Neural progenitor cell (in vitro differentiated cells): ENCODE results near the gene LMNB1. TPM values are rescaled to one million over a fixed set of nuclear protein-coding genes. Genes with fewer than 3 reads are reported as not detected.
"Not testable (repeated sequence)": the region's sequence is repeated elsewhere in the genome, so short reads cannot be mapped to it uniquely, and the experiment has no call there.

Source experiments
- DNase-seq: peaks from one replicate; pipeline ENCODE4 v3.0.0-alpha.2; 2016; ENCODE audit warnings: low spot score
- H2AFZ ChIP-seq: fragments of 200-600 bp; sonication (generic); replicated peaks from 2 replicates; pipeline ENCODE4 v1.6.1; 2016; ENCODE audit warnings: antibody characterized with exemption
- H3F3A ChIP-seq: fragments of 200-600 bp; sonication (generic); 2 replicates; pipeline ENCODE4 v1.6.1; 2016; ENCODE audit warnings: antibody characterized with exemption, low read depth
- H3K27ac ChIP-seq: fragments of 200-600 bp; sonication (generic); 2 replicates; pipeline ENCODE4 v1.5.1; 2016; ENCODE audit warnings: mild to moderate bottlenecking
- H3K27me3 ChIP-seq: fragments of 200-600 bp; sonication (generic); 2 replicates; pipeline ENCODE4 v1.6.1; 2016; ENCODE audit warnings: mild to moderate bottlenecking, moderate library complexity
- H3K36me3 ChIP-seq: fragments of 200-600 bp; sonication (generic); 2 replicates; pipeline ENCODE4 v1.5.1; 2016
- H3K4me1 ChIP-seq: fragments of 200-600 bp; sonication (generic); 2 replicates; pipeline ENCODE4 v1.6.1; 2016; ENCODE audit warnings: mixed run types
- H3K4me2 ChIP-seq: fragments of 200-600 bp; sonication (generic); 2 replicates; pipeline ENCODE4 v1.6.1; 2016
- H3K4me3 ChIP-seq: fragments of 200-600 bp; sonication (generic); 2 replicates; pipeline ENCODE4 v1.5.1; 2016
- H3K79me2 ChIP-seq: fragments of 200-600 bp; sonication (generic); 2 replicates; pipeline ENCODE4 v1.6.1; 2016; ENCODE audit warnings: low read depth
- H3K9ac ChIP-seq: fragments of 200-600 bp; sonication (generic); 2 replicates; pipeline ENCODE4 v1.6.1; 2016
- H3K9me3 ChIP-seq: fragments of 200-600 bp; sonication (generic); 2 replicates; pipeline ENCODE4 v1.5.1; 2016; ENCODE audit warnings: low read depth
- H4K20me1 ChIP-seq: fragments of 200-600 bp; sonication (generic); 2 replicates; pipeline ENCODE4 v1.6.1; 2016; ENCODE audit warnings: low read depth
- H3K27ac Mint-ChIP-seq: 3 replicates; pipeline ENCODE4 v1.8.0; 2021; ENCODE audit warnings: mixed read lengths
- H3K27me3 Mint-ChIP-seq: 2 replicates; pipeline ENCODE4 v1.8.0; 2022; ENCODE audit warnings: low read depth, mild to moderate bottlenecking, inconsistent platforms, moderate library complexity, mixed read lengths; ENCODE audit not compliant: insufficient read depth
- H3K36me3 Mint-ChIP-seq: 3 replicates; pipeline ENCODE4 v1.8.0; 2021; ENCODE audit warnings: mixed read lengths
- H3K4me1 Mint-ChIP-seq: 3 replicates; pipeline ENCODE4 v1.8.0; 2021; ENCODE audit warnings: mixed read lengths
- H3K4me3 Mint-ChIP-seq: 3 replicates; pipeline ENCODE4 v1.8.0; 2021; ENCODE audit warnings: mild to moderate bottlenecking, moderate library complexity, mixed read lengths
- H3K9me3 Mint-ChIP-seq: 3 replicates; pipeline ENCODE4 v1.8.0; 2020; ENCODE audit warnings: mixed read lengths
- CTCF ChIP-seq: fragments of 200-600 bp; sonication (generic); IDR thresholded peaks from 2 replicates; pipeline ENCODE4 v1.5.1; 2017; ENCODE audit warnings: antibody characterized with exemption, mild to moderate bottlenecking
- EZH2 ChIP-seq: fragments of 200-600 bp; sonication (generic); IDR thresholded peaks from 2 replicates; pipeline ENCODE4 v1.6.1; 2017; ENCODE audit warnings: antibody characterized with exemption, mild to moderate bottlenecking, moderate library complexity
- EZH2phosphoT487 ChIP-seq: fragments of 200-600 bp; sonication (generic); IDR thresholded peaks from 2 replicates; pipeline ENCODE4 v1.6.1; 2017; ENCODE audit warnings: antibody characterized with exemption
- total RNA-seq: library from RNA; depleted of rRNA; stranded (reverse); fragments of >200 nt; gene quantifications from 2 replicates; pipeline ENCODE4 v1.2.3, GENCODE V29; 2015; ENCODE audit warnings: low replicate concordance

Gene LMNB1
- total RNA-seq, 1 donor from 2014 or later, result 245 TPM

- Histone ChIP-seq H3K9ac (no peak overlapping the region), H3K4me1 (peaks cover 14% of the 10 kb centered on the region), H3K4me3 (no peak overlapping the region), H3K27ac (no peak overlapping the region), H3K79me2 (peaks cover 9% of the 10 kb centered on the region), H4K20me1 (peaks cover 32% of the 10 kb centered on the region), H3K36me3 (peaks cover 29% of the 10 kb centered on the region), H2AFZ (no peak overlapping the region), H3K27me3 (no peaks in the 10 kb centered on the region), H3F3A (peaks cover 16% of the 10 kb centered on the region), H3K9me3 (no peaks in the 10 kb centered on the region), H3K4me2 (no peak overlapping the region)
- no peak for DNase-seq
- H3K27ac Mint-ChIP-seq, result no peak overlapping the region
- H3K36me3 Mint-ChIP-seq, result peaks cover 44% of the 10 kb centered on the region
- H3K9me3 Mint-ChIP-seq, result no peaks in the 10 kb centered on the region
- TF ChIP-seq EZH2phosphoT487, result no peak
- no peak for TF ChIP-seq EZH2
- no peak for TF ChIP-seq CTCF
- peaks cover 5% of the 10 kb centered on the region for H3K27me3 Mint-ChIP-seq
- no peaks in the 10 kb centered on the region for H3K4me1 Mint-ChIP-seq
- H3K4me3 Mint-ChIP-seq, result no peak overlapping the region
Observed at GRCh38 chr5:126836778-126837177, 59.8 kb downstream of the LMNB1 start.

GRCh38 chr5:126837242-126837641 lies 60.3 kb downstream of the LMNB1 start:
- no peak overlapping the region for H3K9ac ChIP-seq
- H2AFZ ChIP-seq, result no peak overlapping the region
- no peak overlapping the region for H3K4me3 Mint-ChIP-seq
- peaks cover 9% of the 10 kb centered on the region for H3K79me2 ChIP-seq
- peaks cover 16% of the 10 kb centered on the region for H3F3A ChIP-seq
- no peaks in the 10 kb centered on the region for H3K9me3 ChIP-seq
- H3K27ac ChIP-seq, result no peak overlapping the region
- no peak overlapping the region for H3K4me2 ChIP-seq
- peaks cover 32% of the 10 kb centered on the region for H4K20me1 ChIP-seq
- peaks cover 44% of the 10 kb centered on the region for H3K36me3 Mint-ChIP-seq
- H3K9me3 Mint-ChIP-seq, result no peaks in the 10 kb centered on the region
- H3K4me1 Mint-ChIP-seq, result no peaks in the 10 kb centered on the region
- H3K27ac Mint-ChIP-seq, result no peak overlapping the region
- H3K4me1 ChIP-seq, result peaks cover 14% of the 10 kb centered on the region
- DNase-seq, result no peak
- peaks cover 29% of the 10 kb centered on the region for H3K36me3 ChIP-seq
- H3K27me3 ChIP-seq, result peaks cover 3% of the 10 kb centered on the region
- no peak for TF ChIP-seq EZH2phosphoT487
- TF ChIP-seq CTCF, result no peak
- no peak overlapping the region for H3K4me3 ChIP-seq
- H3K27me3 Mint-ChIP-seq, result peaks cover 5% of the 10 kb centered on the region

GRCh38 chr5:126837906-126838539 lies 61.1 kb downstream of the LMNB1 start:
- H2AFZ ChIP-seq, result no peak overlapping the region
- peaks cover 25% of the 10 kb centered on the region for H3K36me3 ChIP-seq
- peaks cover 16% of the 10 kb centered on the region for H3F3A ChIP-seq
- peaks cover 14% of the 10 kb centered on the region for H3K4me1 ChIP-seq
- peaks cover 9% of the 10 kb centered on the region for H3K27me3 ChIP-seq
- Mint-ChIP-seq H3K27me3 (peaks cover 5% of the 10 kb centered on the region), H3K4me3 (no peak overlapping the region), H3K36me3 (peaks cover 44% of the 10 kb centered on the region), H3K9me3 (no peaks in the 10 kb centered on the region), H3K4me1 (no peaks in the 10 kb centered on the region), H3K27ac (no peak overlapping the region)
- no peak overlapping the region for H3K27ac ChIP-seq
- no peak overlapping the region for H3K4me2 ChIP-seq
- TF ChIP-seq CTCF (peak; percentile 27), EZH2 (no peak)
- DNase-seq, result no peak
- H3K9ac ChIP-seq, result no peak overlapping the region
- H3K4me3 ChIP-seq, result no peak overlapping the region
- H4K20me1 ChIP-seq, result peaks cover 37% of the 10 kb centered on the region
- peaks cover 9% of the 10 kb centered on the region for H3K79me2 ChIP-seq
- no peaks in the 10 kb centered on the region for H3K9me3 ChIP-seq

GRCh38 chr5:126839407-126839806 lies 62.5 kb downstream of the LMNB1 start:
- H3K4me3 ChIP-seq, H3K79me2 ChIP-seq, H3K4me1 Mint-ChIP-seq, H3K27me3 Mint-ChIP-seq, H3K4me3 Mint-ChIP-seq, H3F3A ChIP-seq, H3K9me3 ChIP-seq, H3K27ac ChIP-seq, DNase-seq, H3K9me3 Mint-ChIP-seq, H2AFZ ChIP-seq, H3K9ac ChIP-seq, H3K4me2 ChIP-seq, H3K27ac Mint-ChIP-seq: not testable (repeated sequence)
- peaks cover 38% of the 10 kb centered on the region for H4K20me1 ChIP-seq
- H3K36me3 ChIP-seq, result peaks cover 11% of the 10 kb centered on the region
- peaks cover 35% of the 10 kb centered on the region for H3K36me3 Mint-ChIP-seq
- peaks cover 23% of the 10 kb centered on the region for H3K27me3 ChIP-seq
- peaks cover 14% of the 10 kb centered on the region for H3K4me1 ChIP-seq

GRCh38 chr5:126843375-126843774 lies 66.4 kb downstream of the LMNB1 start:
- not testable (repeated sequence) for H3K4me3 ChIP-seq, H3K27ac Mint-ChIP-seq, H3K9me3 Mint-ChIP-seq, H2AFZ ChIP-seq, H3K79me2 ChIP-seq, H3K9ac ChIP-seq, H3K27ac ChIP-seq, H3K27me3 Mint-ChIP-seq, H3K36me3 ChIP-seq, DNase-seq, H3K4me3 Mint-ChIP-seq, H3K9me3 ChIP-seq, H3K4me2 ChIP-seq
- Mint-ChIP-seq H3K36me3 (peaks cover 16% of the 10 kb centered on the region), H3K4me1 (peaks cover 27% of the 10 kb centered on the region)
- peaks cover 36% of the 10 kb centered on the region for H3K4me1 ChIP-seq
- peaks cover 28% of the 10 kb centered on the region for H3K27me3 ChIP-seq
- peaks cover 14% of the 10 kb centered on the region for H3F3A ChIP-seq
- H4K20me1 ChIP-seq, result peaks cover 38% of the 10 kb centered on the region
